ENCODE measurements around the gene ZNF74. TPM values are rescaled to one million over a fixed set of nuclear protein-coding genes. Genes with fewer than 3 reads are reported as not detected.

Gene ZNF74
- total and polyA plus RNA-seq, 4 donors: 4.1 to 17.6 (median 8.6) TPM

- no peak for DNase-seq
- Histone ChIP-seq H3K4me3 (no peak overlapping the region), H3K9me3 (ENCODE audit: control insufficient read depth in 4 of 4, insufficient read depth in 3 of 4, low read length in 3 of 4) (no peaks in the 10 kb centered on the region), H3K36me3 (ENCODE audit: control insufficient read depth in 4 of 4, insufficient read depth in 4 of 4, low read length in 4 of 4) (peaks cover 0 to 16% (median 12%) of the 10 kb centered on the region in 4 donors), H3K9ac (ENCODE audit: insufficient read depth in 1 of 2, low read length in 2 of 2) (no peak overlapping the region), H3K27me3 (ENCODE audit: control insufficient read depth in 3 of 3, insufficient read depth in 3 of 3, low read length in 2 of 3) (no peaks in the 10 kb centered on the region), H3K27ac (ENCODE audit: low read depth in 1 of 2, low read length in 1 of 2) (no peak overlapping the region), H3K4me1 (ENCODE audit: control insufficient read depth in 5 of 5, insufficient read depth in 5 of 5, low read length in 5 of 5) (peaks cover 0 to 25% (median 5%) of the 10 kb centered on the region in 5 donors)
- ATAC-seq (ENCODE audit: insufficient read depth, low FRiP score): no peak
- 63 to 86% methylated on average over 4 of the region's 4 CpGs for WGBS, 2 donors
- TF ChIP-seq CTCF (IDR thresholded peaks at IDR 0.05; ENCODE audit: control extremely low read depth, extremely low read depth): no peak
These were observed 6.1 kb downstream of the ZNF74 start for GRCh38 chr22:20399866-20400605.

GRCh38 chr22:20400606-20401375, 6.8 kb downstream of the ZNF74 start:
- Histone ChIP-seq H3K27ac (ENCODE audit: low read depth in 1 of 2, low read length in 1 of 2) (no peak overlapping the region), H3K4me1 (ENCODE audit: control insufficient read depth in 5 of 5, insufficient read depth in 5 of 5, low read length in 5 of 5) (peaks cover 0 to 18% (median 3%) of the 10 kb centered on the region in 5 donors), H3K4me3 (no peak overlapping the region), H3K9me3 (ENCODE audit: control insufficient read depth in 4 of 4, insufficient read depth in 3 of 4, low read length in 3 of 4) (no peaks in the 10 kb centered on the region), H3K36me3 (ENCODE audit: control insufficient read depth in 4 of 4, insufficient read depth in 4 of 4, low read length in 4 of 4) (peaks cover 0 to 23% (median 12%) of the 10 kb centered on the region in 4 donors), H3K27me3 (ENCODE audit: control insufficient read depth in 3 of 3, insufficient read depth in 3 of 3, low read length in 2 of 3) (no peaks in the 10 kb centered on the region), H3K9ac (ENCODE audit: insufficient read depth in 1 of 2, low read length in 2 of 2) (no peak overlapping the region)
- no peak for DNase-seq
- 94% methylated on average over 15 of the region's 15 CpGs for WGBS, 2 donors
- no peak for TF ChIP-seq CTCF (IDR thresholded peaks at IDR 0.05; ENCODE audit: control extremely low read depth, extremely low read depth)
- no peak for ATAC-seq (ENCODE audit: insufficient read depth, low FRiP score)

DNA sequence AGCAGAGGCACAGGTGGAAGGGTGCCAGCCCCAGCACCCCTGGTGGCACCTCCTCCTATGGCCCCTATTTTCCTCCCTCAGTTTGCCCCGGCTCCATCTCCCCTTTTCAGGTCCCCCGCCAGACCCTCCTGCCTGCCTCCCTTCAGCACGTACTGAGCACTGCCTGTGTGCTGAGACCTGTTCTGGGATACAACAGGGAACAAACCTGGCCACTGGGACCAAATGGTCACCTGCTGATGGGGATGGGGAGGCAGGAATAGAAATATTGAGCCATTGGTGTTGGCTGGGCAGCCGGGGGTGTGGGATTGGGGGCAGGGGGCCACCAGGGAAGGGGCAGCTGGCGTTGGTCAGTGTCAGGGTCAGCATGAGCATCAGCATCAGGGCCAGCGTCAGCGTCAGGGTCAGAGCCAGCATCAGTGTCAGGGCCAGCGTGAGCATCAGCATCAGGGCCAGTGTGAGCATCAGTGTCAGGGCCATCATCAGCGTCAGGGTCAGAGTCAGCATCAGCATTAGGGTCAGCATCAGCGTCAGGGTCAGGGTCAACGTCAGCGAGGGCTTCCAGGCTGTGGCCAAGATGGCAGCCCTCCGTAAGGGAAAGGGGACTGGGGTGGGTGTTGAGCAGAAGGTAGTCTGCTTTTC, 7.5 kb downstream of the ZNF74 start:
- 95 to 96% methylated on average over 13 of the region's 13 CpGs for WGBS, 2 donors
- no peak for DNase-seq
- no peak for TF ChIP-seq CTCF (IDR thresholded peaks at IDR 0.05; ENCODE audit: control extremely low read depth, extremely low read depth)
- H3K27ac ChIP-seq (ENCODE audit: low read depth in 1 of 2, low read length in 1 of 2): no peak overlapping the region
- no peak overlapping the region for H3K9ac ChIP-seq (ENCODE audit: insufficient read depth in 1 of 2, low read length in 2 of 2)
- H3K36me3 ChIP-seq (ENCODE audit: control insufficient read depth in 4 of 4, insufficient read depth in 4 of 4, low read length in 4 of 4): peaks cover 0 to 30% (median 12%) of the 10 kb centered on the region in 4 donors
- no peaks in the 10 kb centered on the region for H3K27me3 ChIP-seq (ENCODE audit: control insufficient read depth in 3 of 3, insufficient read depth in 3 of 3, low read length in 2 of 3)
- peaks cover 0 to 11% (median 3%) of the 10 kb centered on the region in 5 donors for H3K4me1 ChIP-seq (ENCODE audit: control insufficient read depth in 5 of 5, insufficient read depth in 5 of 5, low read length in 5 of 5)
- no peak overlapping the region for H3K4me3 ChIP-seq
- no peak for ATAC-seq (ENCODE audit: insufficient read depth, low FRiP score)
- H3K9me3 ChIP-seq (ENCODE audit: control insufficient read depth in 4 of 4, insufficient read depth in 3 of 4, low read length in 3 of 4): no peaks in the 10 kb centered on the region
